Adrenal gland (tissue), 5 donors: ENCODE results near the gene PCYT2.

ENCODE experiments used
- CTCF ChIP-seq, 6 experiments: fragments of 450-650 bp in 4 of 6; fragments of 200-600 bp in 2 of 6; sonication (generic) in 1 of 6; IDR thresholded peaks; 1 replicate in 5 of 6; 2 replicates in 1 of 6; pipeline versions ENCODE4 v1.5.1 to v1.8.0; 2016 to 2021; ENCODE audit warnings: antibody characterized with exemption in 6 of 6, mild to moderate bottlenecking in 2 of 6, moderate library complexity in 1 of 6
- POLR2A ChIP-seq, 2 donors: fragments of 450-650 bp; IDR thresholded peaks; one replicate each; pipeline ENCODE4 v1.6.1; 2017; ENCODE audit warnings: antibody characterized with exemption in 2 of 2, mild to moderate bottlenecking in 2 of 2, moderate library complexity in 1 of 2
- donor health status: DM: no; HTN: no; CAD: no.

GRCh38 chr17:81863123-81863675 is 48.0 kb downstream of the PCYT2 start:
- TF ChIP-seq POLR2A (IDR thresholded peaks at IDR 0.05) (no peak), CTCF (IDR thresholded peaks at IDR 0.05) (no peak)
